A673 (cell line): Measurements from ENCODE around the gene TTC3. TPM values are rescaled to one million over a fixed set of nuclear protein-coding genes. Genes with fewer than 3 reads are reported as not detected.

Experiments used
- BruUV-seq: library from RNA; stranded (reverse); fragments of 400-500 nt; replicated peaks from 2 replicates; lab custom pipeline; 2021; lab: Mats Ljungman, UMichigan
- CTCF ChIA-PET: fragments of 300-600 bp; sonication (Branson Sonifier 250); formaldehyde crosslinking; loops from one replicate; lab custom pipeline; 2022; ENCODE audit warnings: antibody characterized with exemption; lab: Charles Lee
- POLR2A ChIA-PET: fragments of 300-600 bp; sonication (Branson Sonifier 250); formaldehyde crosslinking; loops from one replicate; lab custom pipeline; 2022; ENCODE audit warnings: antibody characterized with exemption; ENCODE audit not compliant: low non-redundant PET; lab: Charles Lee
- DNase-seq: peaks from one replicate; pipeline ENCODE4 v3.0.0-alpha.2; 2015; ENCODE audit warnings: low spot score
- H3K27ac ChIP-seq: fragments of 200-600 bp; sonication (generic); 2 replicates; pipeline ENCODE4 v1.5.1; 2016; ENCODE audit warnings: mixed run types, low read depth, mild to moderate bottlenecking, mixed read lengths, antibody characterized with exemption, low read length; ENCODE audit not compliant: poor library complexity, severe bottlenecking
- H3K27me3 ChIP-seq: fragments of 200-600 bp; sonication (generic); replicated peaks from 2 replicates; pipeline ENCODE4 v1.6.1; 2017; ENCODE audit warnings: mixed run types, low read depth, mild to moderate bottlenecking, mixed read lengths, antibody characterized with exemption, low read length; ENCODE audit not compliant: insufficient read depth, poor library complexity
- H3K36me3 ChIP-seq: fragments of 200-600 bp; sonication (generic); 2 replicates; pipeline ENCODE4 v1.6.1; 2016; ENCODE audit warnings: mixed run types, mild to moderate bottlenecking, mixed read lengths, antibody characterized with exemption, low read length; ENCODE audit not compliant: insufficient read depth, poor library complexity, severe bottlenecking
- H3K4me1 ChIP-seq: fragments of 200-600 bp; sonication (generic); 2 replicates; pipeline ENCODE4 v1.6.1; 2017; ENCODE audit warnings: mixed run types, mild to moderate bottlenecking, mixed read lengths, antibody characterized with exemption, low read length; ENCODE audit not compliant: insufficient read depth, poor library complexity, severe bottlenecking
- H3K4me3 ChIP-seq: fragments of 200-600 bp; sonication (generic); 2 replicates; pipeline ENCODE4 v1.5.1; 2016; ENCODE audit warnings: low read depth, mixed run types, mild to moderate bottlenecking, mixed read lengths, low read length; ENCODE audit not compliant: poor library complexity, severe bottlenecking
- H3K9me3 ChIP-seq: fragments of 200-600 bp; sonication (generic); 2 replicates; pipeline ENCODE4 v1.6.1; 2016; ENCODE audit warnings: mixed run types, low read depth, mild to moderate bottlenecking, mixed read lengths, antibody characterized with exemption, low read length; ENCODE audit not compliant: poor library complexity, severe bottlenecking
- CTCF ChIP-seq: fragments of 300-800, 200-600 bp; sonication (generic); conservative IDR thresholded peaks from 2 replicates; pipeline ENCODE4 v1.5.1; 2017; ENCODE audit warnings: low read depth, mild to moderate bottlenecking, antibody characterized with exemption, low read length, moderate library complexity, mixed read lengths
- EZH2 ChIP-seq: fragments of 200-600 bp; sonication (generic); IDR thresholded peaks from 2 replicates; pipeline ENCODE4 v1.6.1; 2017; ENCODE audit warnings: borderline replicate concordance, low read depth, mild to moderate bottlenecking, mixed read lengths, antibody characterized with exemption, low read length; ENCODE audit not compliant: poor library complexity, severe bottlenecking
- intact Hi-C: fragments of 100-400 bp; cut with micrococcal nuclease; formaldehyde crosslinking; loops from one replicate; pipeline ENCODE4 v1.10.0; 2022; ENCODE audit not compliant: unreplicated experiment
- total RNA-seq: library from RNA; stranded (reverse); gene quantifications from 2 replicates; pipeline ENCODE4 v1.2.3, GENCODE V29; 2021

The TTC3 gene
- total RNA-seq, 1 experiment from 2014 or later, result 137 TPM

GRCh38 chr21:37062593-37062935, 10.5 kb upstream of the TTC3 start:
- DNase-seq, result no peak
- H3K4me1 ChIP-seq, result peaks cover 36% of the 10 kb centered on the region
- CTCF ChIA-PET, result no interaction called here
- no peak overlapping the region for H3K4me3 ChIP-seq
- POLR2A ChIA-PET, result no interaction called here
- H3K27me3 ChIP-seq, result no peaks in the 10 kb centered on the region
- TF ChIP-seq EZH2, result no peak
- no peak for TF ChIP-seq CTCF
- intact Hi-C loops, result no loop called here
- H3K27ac ChIP-seq, result no peak overlapping the region
- no TSS peak for BruUV-seq
- peaks cover 20% of the 10 kb centered on the region for H3K36me3 ChIP-seq
- H3K9me3 ChIP-seq, result no peaks in the 10 kb centered on the region

- BruUV-seq, result no TSS peak
- Histone ChIP-seq H3K27me3 (no peaks in the 10 kb centered on the region), H3K4me3 (no peak overlapping the region), H3K9me3 (no peaks in the 10 kb centered on the region), H3K27ac (no peak overlapping the region), H3K4me1 (peaks cover 33% of the 10 kb centered on the region), H3K36me3 (peaks cover 29% of the 10 kb centered on the region)
- DNase-seq, result no peak
- CTCF ChIA-PET, result no interaction called here
- intact Hi-C loops, result no loop called here
- POLR2A ChIA-PET, result no interaction called here
- TF ChIP-seq CTCF (no peak), EZH2 (no peak)
These were observed 9.6 kb upstream of the TTC3 start for GRCh38 chr21:37063433-37063832.

GRCh38 chr21:37064841-37065240, 8.2 kb upstream of the TTC3 start:
- no peak overlapping the region for H3K4me3 ChIP-seq
- no peak overlapping the region for H3K27ac ChIP-seq
- TF ChIP-seq EZH2 (no peak), CTCF (no peak)
- BruUV-seq, result no TSS peak
- no peaks in the 10 kb centered on the region for H3K9me3 ChIP-seq
- intact Hi-C loops, result no loop called here
- no peak for DNase-seq
- ChIA-PET CTCF (no interaction called here), POLR2A (no interaction called here)
- no peaks in the 10 kb centered on the region for H3K27me3 ChIP-seq
- peaks cover 40% of the 10 kb centered on the region for H3K36me3 ChIP-seq
- peaks cover 28% of the 10 kb centered on the region for H3K4me1 ChIP-seq
